Activated gamma-delta T cell treated with Interleukin-2 at 50 U/mL for 16 hours (primary cell): Measurements from ENCODE around the gene SYNPR.
"Not testable (repeated sequence)": the region's sequence is repeated elsewhere in the genome, so short reads cannot be mapped to it uniquely, and the experiment has no call there.

ENCODE experiments used
- DNase-seq: peaks from one replicate; pipeline ENCODE4 v3.0.0-alpha.2; 2020

Gene SYNPR

DNA sequence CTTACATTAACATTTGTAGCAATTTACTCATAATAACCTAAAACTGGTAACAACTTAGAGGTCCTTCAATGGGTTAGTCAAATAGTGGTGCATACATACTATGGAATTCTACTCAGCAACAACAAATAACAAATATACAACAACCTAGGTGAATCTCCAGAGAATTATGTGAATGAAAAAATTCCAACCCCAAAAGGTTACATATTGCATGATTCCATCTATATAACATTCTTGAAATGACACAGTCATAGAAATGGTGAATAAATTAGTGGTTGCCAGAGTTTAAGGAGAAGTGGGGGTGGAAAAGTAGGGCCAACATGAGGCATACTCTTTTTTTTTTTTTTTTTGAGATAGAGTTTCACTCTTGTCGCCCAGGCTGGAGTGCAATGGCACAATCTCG is 361.7 kb downstream of the SYNPR start:
- DNase-seq: no peak

DNA sequence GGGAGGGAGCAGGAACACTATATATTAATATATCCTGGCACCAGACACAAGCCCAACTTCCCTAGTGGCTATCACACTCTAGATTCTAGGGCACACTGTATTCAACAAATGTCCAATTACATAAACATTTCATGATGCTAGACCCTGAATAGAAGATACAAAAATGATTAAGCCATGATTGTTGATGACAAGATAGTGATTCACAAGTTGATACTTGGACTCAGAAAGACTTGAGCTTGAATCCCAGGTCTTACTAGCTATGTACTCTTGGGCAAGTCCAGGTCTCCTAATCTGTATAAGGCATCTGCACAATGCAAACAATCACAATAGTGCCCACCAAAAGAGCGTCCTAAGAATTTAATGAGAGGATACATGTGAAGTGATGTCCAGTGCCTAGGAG is 364.4 kb downstream of the SYNPR start:
- DNase-seq: no peak

DNA sequence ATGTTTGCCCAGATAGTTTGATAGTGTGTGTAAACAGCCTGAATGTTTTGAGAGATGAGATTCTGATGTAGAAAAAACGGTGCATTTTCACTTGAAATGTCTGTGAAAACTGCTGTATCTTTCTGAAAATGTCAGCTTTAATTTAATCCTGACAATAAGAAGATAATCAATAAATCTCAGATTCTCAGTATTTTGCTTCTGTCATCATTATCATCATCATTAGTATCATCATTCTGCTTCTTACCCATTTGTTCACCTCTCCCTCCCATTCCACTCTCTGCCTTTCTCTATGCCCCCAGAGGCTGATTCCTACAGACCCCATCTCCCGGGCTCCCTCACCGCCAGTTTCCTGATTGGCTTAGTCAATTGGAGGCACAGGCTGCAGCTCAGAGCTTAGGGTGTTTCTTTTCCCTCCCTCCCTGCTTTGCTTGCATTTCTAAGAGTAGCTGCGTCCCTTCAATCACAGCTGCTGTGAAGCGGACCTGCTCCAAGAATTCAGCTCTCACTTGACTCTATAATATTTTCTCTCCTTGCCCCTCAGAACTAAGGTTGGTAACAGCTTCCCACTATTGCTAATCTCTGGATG is 366.2 kb downstream of the SYNPR start:
- DNase-seq: no peak

DNA sequence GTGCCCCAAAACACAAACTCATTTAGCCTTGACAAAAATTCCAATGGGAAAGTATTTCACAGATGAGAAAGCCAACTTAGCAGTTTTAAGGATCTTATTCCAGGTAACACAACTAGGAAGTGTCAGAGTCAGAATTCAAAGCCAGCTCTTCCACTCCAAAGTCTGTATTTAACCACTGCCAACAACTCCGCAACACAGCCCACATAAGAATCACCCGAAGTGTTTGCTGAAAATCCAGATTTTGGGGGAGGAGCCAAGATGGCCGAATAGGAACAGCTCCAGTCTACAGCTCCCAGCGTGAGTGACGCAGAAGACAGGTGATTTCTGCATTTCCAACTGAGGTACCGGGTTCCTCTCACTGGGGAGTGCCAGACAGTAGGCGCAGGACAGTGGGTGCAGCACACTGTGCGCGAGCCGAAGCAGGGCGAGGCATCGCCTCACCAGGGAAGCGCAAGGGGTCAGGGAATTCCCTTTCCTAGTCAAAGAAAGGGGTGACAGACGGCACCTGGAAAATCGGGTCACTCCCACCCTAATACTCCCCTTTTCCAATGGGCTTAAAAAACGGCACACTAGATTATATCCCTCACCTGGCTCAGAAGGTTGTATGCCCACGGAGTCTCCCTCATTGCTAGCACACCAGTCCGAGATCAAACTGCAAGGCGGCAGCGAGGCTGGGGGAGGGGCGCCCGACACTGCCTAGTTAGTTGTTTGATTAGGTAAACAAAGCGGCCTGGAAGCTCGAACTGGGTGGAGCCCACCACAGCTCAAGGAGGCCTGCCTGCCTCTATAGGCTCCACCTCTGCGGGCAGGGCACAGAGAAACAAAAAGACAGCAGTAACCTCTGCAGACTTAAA is 367.0 kb downstream of the SYNPR start:
- not testable (repeated sequence) for DNase-seq

- DNase-seq: no peak
Measured at GRCh38 chr3:63652066-63652725, 374.1 kb downstream of the SYNPR start, which contains the start of gene SNTN. Gene SNTN, plus strand, starts transcription at chr3:63652675. Its CDS starts 13 bp downstream, at chr3:63652688.

GRCh38 chr3:63654211-63654610 is 376.1 kb downstream of the SYNPR start:
- DNase-seq: no peak

DNA sequence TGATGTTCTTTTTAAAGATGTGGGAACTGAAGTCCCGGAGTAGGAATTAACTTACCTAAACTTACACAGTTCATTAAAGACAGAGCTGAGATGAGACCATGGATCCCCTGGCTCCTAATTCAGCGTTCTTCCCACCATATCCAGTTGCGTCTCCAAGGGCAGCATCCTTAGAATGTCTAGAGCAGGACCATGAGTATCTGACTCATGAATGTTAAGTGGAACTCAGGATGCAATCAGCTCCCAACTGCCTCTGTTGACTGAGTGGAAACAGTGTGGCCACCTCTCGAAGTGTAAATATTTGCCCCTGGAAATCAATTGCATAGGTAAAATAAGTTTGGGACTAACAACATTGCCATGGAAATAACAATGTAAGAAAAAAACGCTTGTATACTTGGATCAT is 376.8 kb downstream of the SYNPR start:
- no peak for DNase-seq

DNA sequence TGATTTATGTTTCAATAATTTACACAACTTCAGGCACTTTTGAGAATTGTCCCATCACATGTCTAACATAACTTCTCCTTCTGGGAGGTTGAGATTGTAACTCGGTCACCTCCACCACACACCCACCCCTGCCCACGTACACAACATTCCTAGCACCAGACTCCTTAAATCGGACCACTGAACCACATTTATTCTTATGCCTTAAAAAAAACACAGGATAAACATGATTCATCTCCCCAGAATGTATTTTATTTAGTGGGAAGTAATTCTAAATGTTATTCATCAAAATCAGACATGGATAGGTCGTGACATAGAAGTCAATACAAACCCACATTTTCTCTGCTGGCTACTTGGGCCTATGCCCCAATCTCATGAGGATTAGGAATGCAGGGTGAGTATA is 377.4 kb downstream of the SYNPR start:
- DNase-seq: no peak

- DNase-seq: no peak
Measured at GRCh38 chr3:63656786-63657185, 378.7 kb downstream of the SYNPR start.

GRCh38 chr3:63661242-63661641 is 383.1 kb downstream of the SYNPR start:
- DNase-seq: no peak

DNA sequence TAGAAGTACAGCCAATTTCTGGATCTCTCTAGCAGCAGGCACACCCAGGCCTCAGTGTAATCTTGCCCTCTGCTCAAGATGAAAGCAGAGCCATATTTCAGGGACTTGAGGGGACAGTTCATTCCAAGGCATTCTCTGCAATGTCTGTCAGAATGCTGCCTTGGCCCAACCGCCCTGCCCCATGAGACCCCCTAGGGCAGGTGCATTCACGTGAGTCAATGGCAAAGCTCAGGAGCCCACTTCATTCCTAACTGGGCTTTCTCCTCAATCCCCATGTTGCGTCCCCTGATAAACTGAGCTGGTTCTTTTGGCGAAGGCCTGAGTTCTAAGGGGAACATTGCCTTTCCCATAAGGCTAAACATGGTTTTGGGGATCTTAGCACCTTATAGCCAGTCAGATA is 383.9 kb downstream of the SYNPR start:
- no peak for DNase-seq

- no peak for DNase-seq
Measured at GRCh38 chr3:63662500-63662899, 384.4 kb downstream of the SYNPR start.
